AG09309 (cell line): Measurements from ENCODE around the gene ZNF236.

Source experiments
- DNase-seq: peaks from one replicate; pipeline ENCODE4 v3.0.0-alpha.2; 2010; ENCODE audit warnings: low read depth
- H3K4me3 ChIP-seq: 2 replicates; pipeline ENCODE4 v1.5.1; 2011; ENCODE audit warnings: mild to moderate bottlenecking, low read depth, low read length, moderate library complexity; ENCODE audit not compliant: control insufficient read depth
- TF ChIP-seq, protein P1 (sequence below): IDR thresholded peaks from 2 replicates; pipeline ENCODE4 v1.5.1; 2011; ENCODE audit warnings: mild to moderate bottlenecking, low read depth, low read length, inconsistent platforms; ENCODE audit not compliant: insufficient read depth, control insufficient read depth; ENCODE audit errors: missing control alignments

Gene ZNF236

GRCh38 chr18:76855594-76855993, 33.2 kb downstream of the ZNF236 start:
- no peak overlapping the region for H3K4me3 ChIP-seq
- TF ChIP-seq, protein P1, sequence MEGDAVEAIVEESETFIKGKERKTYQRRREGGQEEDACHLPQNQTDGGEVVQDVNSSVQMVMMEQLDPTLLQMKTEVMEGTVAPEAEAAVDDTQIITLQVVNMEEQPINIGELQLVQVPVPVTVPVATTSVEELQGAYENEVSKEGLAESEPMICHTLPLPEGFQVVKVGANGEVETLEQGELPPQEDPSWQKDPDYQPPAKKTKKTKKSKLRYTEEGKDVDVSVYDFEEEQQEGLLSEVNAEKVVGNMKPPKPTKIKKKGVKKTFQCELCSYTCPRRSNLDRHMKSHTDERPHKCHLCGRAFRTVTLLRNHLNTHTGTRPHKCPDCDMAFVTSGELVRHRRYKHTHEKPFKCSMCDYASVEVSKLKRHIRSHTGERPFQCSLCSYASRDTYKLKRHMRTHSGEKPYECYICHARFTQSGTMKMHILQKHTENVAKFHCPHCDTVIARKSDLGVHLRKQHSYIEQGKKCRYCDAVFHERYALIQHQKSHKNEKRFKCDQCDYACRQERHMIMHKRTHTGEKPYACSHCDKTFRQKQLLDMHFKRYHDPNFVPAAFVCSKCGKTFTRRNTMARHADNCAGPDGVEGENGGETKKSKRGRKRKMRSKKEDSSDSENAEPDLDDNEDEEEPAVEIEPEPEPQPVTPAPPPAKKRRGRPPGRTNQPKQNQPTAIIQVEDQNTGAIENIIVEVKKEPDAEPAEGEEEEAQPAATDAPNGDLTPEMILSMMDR, result no peak
- DNase-seq, result no peak

DNA sequence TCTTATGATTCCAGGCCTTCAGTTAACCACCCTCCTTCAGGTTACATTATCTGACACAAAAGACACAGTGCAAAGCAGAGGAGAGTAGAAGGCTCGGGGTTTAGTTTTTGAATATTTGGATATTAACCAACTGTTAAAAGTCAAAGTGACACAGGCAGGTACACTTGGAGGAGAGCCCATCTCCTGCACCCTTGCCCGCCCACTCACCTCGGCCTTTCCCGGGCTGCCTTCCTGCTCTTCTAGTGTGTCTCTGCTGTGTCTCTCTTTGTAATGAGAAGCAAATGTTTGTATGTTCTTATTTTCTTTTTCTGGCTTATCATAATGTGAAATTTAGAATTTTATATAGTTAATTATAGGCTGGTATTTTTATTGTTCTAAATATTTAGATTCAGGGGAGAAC, 35.1 kb downstream of the ZNF236 start:
- no peak overlapping the region for H3K4me3 ChIP-seq
- TF ChIP-seq, protein P1, result no peak
- no peak for DNase-seq

DNA sequence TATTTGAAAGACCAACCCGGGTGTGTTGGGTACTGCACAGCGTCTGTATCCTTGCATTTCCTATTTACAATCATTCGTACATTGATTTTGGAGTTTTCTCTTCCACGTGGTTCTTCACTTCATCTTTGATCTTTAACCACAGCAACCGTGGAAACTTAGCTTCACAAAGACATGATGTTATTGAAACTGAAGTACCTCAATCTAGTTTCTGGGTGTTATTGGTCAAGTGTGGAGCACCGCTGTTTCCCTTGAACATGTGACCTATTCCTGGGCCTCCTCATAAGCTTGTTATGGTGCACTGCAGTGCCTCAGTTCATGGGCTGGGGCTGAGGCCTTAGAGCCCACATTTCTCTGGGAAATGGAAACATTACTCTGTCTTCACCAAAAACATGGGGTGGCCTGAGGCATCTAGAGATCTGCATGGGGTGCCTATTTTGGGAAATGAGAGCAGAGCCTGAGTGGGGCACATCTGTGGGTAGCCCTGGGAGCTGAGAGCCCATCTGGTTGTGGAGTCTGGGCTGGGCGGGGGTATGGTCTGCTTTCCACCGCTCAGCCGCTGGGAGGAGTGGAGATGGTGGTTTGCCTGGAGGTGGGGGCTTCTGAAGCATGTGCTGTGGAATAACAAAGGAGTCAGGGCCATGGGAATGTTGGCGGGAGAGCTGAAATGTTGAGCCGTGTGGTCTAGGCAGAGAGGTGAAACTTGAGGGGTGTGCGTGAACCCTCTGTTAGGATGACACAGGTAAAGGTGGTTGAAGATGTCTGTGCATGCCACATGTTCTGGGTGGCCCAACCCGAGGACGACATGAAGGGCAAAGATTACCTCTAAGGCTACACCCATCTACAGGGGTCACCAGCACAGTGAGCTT, 37.4 kb downstream of the ZNF236 start:
- TF ChIP-seq, protein P1, result no peak
- H3K4me3 ChIP-seq, result no peak overlapping the region
- DNase-seq, result no peak

GRCh38 chr18:76860411-76860810, 38.1 kb downstream of the ZNF236 start:
- DNase-seq, result no peak
- TF ChIP-seq, protein P1, result no peak
- H3K4me3 ChIP-seq, result no peak overlapping the region

DNA sequence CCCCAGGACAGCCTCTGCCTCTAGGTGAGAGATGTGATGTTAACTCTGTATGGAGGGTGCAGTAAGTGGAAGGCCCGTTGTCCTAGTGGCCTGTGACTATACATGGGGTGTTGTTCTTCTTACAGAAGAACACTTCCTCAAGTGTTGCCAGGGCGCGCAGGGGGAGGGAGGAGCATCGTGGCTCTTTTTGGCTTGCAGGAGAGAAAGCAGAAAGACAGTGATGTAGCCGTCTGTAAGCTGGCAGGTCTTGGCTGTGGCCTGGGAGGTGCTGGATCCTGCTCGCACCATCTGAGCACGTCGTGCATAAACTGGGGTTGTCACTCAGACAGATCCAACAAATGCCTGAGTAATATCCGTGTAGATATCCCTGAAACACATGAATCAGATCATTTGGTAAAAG, 44.3 kb downstream of the ZNF236 start:
- TF ChIP-seq, protein P1, result no peak
- DNase-seq, result no peak
- no peak overlapping the region for H3K4me3 ChIP-seq

- no peak for DNase-seq
- H3K4me3 ChIP-seq, result no peak overlapping the region
- TF ChIP-seq, protein P1, result no peak
Measured at GRCh38 chr18:76873311-76873710, 51.0 kb downstream of the ZNF236 start.
